KG1 (cell line): ENCODE data around the gene PLEKHA5.
"Not testable (repeated sequence)": the region's sequence is repeated elsewhere in the genome, so short reads cannot be mapped to it uniquely, and the experiment has no call there.

Experiments
- DNase-seq: peaks from one replicate; lab custom pipeline; 2025; lab: John Stamatoyannopoulos, UW

Gene PLEKHA5

GRCh38 chr12:19409376-19409775, 279.8 kb downstream of the PLEKHA5 start:
- no peak for DNase-seq

GRCh38 chr12:19410211-19410610, 280.7 kb downstream of the PLEKHA5 start:
- no peak for DNase-seq

DNA sequence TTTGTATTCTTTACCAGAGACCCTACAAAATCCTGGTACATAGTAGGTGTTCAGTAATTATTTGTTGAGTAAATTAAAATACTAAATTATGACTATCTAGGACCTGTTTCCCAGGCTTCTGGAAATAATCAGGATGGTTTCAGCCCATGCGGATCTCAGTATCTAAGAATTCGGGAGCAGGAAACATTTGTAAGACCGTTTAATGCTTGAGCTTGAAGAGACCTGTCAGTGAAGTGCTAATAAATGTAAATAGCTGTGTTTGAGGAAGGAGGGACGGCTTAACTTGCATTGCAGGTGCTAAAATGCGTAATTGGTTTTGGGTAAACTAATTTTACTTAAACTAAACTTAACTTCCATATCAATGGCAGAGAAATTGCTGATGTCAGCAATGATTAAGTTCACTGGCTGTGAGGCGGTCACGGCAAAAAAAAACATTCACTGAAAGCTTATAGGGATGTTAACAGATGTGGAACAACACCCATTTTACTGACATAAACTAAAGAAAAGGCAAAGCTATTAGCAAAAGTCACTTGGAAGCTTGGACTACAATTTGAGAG, 281.2 kb downstream of the PLEKHA5 start:
- DNase-seq: no peak

GRCh38 chr12:19411234-19412204, 282.0 kb downstream of the PLEKHA5 start:
- DNase-seq: no peak

DNA sequence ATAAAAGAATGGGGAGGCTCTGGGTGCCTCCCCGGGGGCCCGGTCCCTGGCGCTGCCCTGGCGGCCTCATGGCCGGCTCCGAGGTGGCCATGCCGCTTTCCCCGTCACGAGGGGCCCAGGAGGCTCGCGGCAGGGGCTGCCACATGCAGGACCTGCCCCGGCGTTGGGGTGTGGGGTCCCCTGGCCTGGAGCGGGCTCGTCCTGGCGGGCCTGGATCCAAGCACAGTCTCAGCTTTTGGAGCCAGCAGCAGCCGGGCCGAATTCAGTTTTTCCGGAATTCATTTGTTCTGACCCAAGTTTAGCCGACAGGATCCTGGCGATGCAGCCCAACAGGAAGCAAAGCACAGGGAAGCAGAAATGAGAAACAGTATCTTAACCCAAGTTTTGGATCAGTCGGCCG, 283.3 kb downstream of the PLEKHA5 start:
- no peak for DNase-seq

- DNase-seq: not testable (repeated sequence)
These were observed 284.0 kb downstream of the PLEKHA5 start for GRCh38 chr12:19413582-19413981.

GRCh38 chr12:19415563-19415962, 286.0 kb downstream of the PLEKHA5 start:
- DNase-seq: no peak

GRCh38 chr12:19419086-19419485, 289.6 kb downstream of the PLEKHA5 start:
- no peak for DNase-seq

DNA sequence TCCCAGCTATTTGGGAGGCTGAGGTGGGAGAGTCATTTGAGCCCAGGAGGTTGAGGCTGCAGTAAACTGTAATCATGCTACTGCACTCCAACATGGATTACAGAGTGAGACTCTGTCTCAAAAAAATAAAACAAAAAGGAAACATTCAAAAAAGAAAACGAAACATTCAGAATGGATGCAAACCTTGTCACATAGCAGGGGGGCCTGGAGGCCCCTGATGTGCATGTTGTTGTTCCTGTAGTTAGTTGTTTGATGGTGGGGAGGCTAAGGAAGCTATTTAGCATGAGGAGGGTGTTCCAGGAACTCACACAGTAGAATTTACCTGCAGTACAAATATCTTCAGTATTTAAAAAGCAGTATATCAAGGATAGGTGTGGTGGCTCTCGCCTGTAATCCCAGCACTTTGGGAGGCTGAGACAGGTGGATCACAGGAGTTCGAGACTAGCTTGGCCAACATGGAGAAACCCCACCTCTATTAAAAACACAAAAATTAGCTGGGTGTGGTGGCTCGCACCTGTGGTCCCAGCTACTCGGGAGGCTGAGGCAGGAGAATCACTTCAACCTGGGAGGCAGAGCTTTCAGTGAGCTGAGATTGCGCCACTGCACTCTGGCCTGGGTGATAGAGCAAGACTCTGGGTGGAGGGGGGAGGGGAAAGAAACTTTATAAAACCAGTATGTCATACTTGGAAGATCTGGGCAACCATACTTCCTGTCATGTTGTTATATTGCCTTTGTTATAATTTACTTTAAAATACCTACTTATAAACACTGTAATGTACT, 292.2 kb downstream of the PLEKHA5 start:
- DNase-seq: no peak

DNA sequence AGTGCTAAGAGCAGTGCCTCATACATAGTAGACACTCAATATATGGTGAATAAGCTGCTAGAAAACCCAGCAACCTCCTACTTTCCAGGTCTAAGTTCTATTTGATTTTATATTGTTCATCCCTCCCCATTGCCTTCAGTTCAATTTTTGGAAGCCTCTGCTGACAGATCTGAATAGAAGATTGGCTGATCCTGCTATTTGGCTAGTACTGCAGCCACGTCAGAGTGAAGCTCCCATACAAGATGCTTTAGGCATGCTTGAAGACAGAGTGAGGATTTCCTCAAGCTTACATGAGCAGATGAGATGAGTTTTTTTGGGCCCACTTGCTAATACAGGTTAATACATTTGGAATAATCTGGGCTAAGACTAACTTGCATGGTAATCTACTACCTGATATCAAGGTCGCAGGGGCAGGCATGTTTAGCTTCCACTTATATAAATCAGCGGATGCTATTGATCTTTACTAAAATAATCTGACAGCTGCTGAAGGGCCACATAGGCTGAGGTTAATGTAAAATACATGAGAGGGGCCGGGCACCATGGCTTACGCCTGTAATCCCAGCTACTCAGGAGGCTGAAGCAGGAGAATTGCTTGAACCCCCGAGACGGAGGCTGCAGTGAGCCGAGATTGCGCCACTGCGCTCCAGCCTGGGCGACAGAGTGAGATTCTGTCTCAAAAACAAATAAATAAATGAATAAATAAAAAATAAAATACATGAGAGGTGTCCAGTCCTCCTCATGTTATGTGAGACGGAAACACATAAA, 293.8 kb downstream of the PLEKHA5 start:
- DNase-seq: no peak
